CD4-positive, alpha-beta T cell treated with Interleukin-12 subunit alpha and Interleukin-12 subunit beta, for 1 hour (primary cell): ENCODE results near the gene PKP1.

Source experiments
- DNase-seq: peaks from one replicate; pipeline ENCODE4 v3.0.0-alpha.2; 2020

Gene PKP1

DNA sequence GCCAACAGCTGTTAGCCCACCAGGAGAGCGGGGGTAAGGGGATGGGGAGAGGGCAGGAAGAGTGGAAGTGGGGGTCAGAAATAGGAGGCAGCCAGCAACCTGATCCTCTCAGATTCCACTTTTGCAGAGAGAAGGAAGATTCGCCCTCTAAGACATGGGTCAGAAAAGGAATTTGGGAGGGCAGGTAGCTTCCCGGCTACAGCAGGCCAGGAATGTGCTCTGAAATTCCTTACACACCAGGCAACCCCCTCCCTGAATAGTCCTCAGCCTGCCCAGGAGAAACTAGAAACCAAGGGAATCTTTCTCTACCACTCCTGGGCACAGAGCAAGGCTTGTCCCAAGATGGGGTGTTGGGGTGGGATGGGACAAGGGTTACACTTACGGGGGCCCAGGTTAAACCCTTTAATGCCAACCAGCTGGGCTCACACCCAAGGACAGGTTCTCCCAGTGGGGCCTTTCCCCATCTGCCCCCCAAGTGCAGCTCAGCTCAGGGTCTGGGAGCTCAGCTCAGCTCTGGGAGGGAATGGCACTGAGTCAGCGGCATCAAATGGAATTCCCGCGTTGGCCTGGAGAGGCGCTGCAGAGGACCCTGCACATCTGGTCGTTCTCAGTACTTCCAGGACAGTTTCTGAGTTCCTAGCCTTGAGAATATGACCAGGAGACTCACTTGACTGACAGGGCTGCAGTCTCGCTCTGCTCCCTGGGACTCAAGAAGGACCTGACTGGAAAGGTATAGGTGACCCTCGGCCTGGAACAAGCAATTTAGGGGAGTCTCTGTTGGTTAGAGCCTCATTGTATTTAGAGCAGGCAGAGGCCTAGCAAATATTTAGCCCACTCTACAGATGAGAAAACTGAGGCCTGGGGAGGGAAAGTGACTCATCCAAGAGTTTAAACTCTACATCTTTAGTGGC lies 93.4 kb downstream of the PKP1 start:
- no peak for DNase-seq

DNA sequence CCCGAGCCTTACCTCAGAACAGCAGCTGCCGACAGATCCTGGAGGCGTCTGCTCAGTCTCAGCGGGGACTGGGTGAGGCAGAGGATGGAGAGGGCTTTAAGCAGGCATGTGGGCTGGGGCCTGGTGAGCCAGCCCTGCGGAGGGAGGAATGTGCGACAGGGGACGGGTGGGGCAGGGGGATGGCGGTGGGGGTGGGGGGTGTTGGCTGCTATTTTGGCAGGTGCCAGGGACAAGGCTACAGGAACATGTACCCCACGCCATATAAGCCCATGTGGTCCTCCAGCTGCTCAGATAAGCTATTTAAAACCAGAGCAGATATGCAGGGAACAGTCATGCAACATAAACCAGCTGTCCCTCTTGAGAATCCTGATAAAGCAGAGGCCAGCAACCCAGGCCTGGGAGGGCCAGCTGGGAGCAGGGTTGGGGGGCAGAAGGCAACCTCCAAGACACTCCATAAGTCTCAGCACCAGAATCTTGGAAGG lies 94.3 kb downstream of the PKP1 start, which contains the start of gene TNNT2:
TSS of gene TNNT2 (minus strand) at position 70 of the 482 bp plus-strand sequence. CDS start 4,426 bp downstream, outside the sequence.
- DNase-seq, result no peak

DNA sequence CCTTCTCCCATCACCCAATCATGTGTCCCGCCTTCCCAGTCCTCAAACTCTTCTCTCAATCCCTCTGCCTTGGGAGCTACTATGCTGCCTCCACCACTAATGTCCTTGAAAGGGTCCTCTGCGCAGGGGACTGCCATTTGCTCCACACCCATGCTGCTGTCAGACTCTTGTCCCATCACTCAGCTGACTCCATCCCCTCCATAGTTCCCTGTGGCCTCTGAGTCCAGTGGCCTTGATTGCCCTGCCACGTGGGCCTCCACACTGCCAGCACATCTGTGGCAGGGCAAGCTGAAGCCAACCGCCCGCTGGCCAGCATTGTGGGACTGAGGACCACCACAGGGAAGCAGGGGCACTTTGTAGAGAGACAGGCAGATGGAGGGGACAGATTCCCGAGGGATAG lies 95.5 kb downstream of the PKP1 start:
- DNase-seq, result no peak

DNA sequence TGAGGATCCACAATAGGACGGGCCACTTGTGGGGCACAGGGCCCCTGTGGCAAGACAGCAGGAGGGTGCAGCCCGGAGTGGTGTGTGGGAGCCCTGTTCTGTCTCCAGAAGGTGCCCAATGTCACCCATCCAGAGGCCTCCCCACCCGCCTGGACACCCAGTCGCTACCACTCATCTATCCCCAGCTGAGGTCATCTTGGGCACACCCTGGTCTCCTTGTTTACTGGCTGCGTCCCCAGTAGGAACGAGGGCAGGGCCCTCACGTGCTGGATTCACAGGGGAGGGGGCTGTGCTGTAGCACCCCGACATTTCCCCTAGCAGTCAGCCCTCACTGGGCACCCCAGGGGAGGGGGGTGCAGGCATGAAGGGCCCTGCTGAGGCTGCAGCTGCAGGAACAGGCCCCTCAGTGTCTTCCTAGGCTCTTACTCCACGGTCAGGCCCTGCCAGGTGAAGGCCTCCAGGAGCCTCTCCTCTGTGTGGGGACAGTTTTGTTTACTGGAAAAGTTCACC lies 96.5 kb downstream of the PKP1 start:
- DNase-seq, result no peak

DNA sequence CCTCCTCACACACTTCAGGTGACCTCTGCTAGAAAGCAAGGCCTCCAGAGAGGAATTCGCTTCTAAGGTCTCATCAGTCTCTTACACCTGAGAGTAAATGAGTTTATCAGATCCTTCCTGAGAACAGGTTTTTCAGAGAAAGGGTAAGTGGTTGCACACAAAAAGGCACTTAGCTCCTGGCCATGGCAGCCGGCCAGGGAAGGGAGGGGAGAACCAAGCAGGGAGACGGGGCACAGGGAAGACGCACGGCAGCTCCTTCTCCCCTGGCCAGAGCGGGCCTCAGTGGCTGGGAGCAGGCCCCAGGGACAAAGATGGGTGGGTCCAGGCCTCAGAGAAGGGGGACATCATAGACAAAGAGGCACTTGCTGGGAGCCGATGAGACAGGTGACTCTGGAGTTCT lies 97.8 kb downstream of the PKP1 start:
- no peak for DNase-seq
